DMS 273 treated with DMSO at 0.1 percent for 48 hours (cell line): Measurements from ENCODE around the gene APLF.
"Not testable (repeated sequence)": the region's sequence is repeated elsewhere in the genome, so short reads cannot be mapped to it uniquely, and the experiment has no call there.

Experiments
- DNase-seq: peaks from one replicate; lab custom pipeline; 2025; lab: John Stamatoyannopoulos, UW

APLF gene

GRCh38 chr2:68588589-68588988 lies 121.2 kb downstream of the APLF start:
- no peak for DNase-seq

- DNase-seq, result no peak
These were observed 122.6 kb downstream of the APLF start for GRCh38 chr2:68589963-68590362.

- no peak for DNase-seq
These were observed 123.3 kb downstream of the APLF start for GRCh38 chr2:68590702-68591101.

GRCh38 chr2:68591225-68591624 lies 123.8 kb downstream of the APLF start:
- DNase-seq, result no peak

GRCh38 chr2:68594041-68594440 lies 126.7 kb downstream of the APLF start:
- DNase-seq, result no peak

GRCh38 chr2:68594674-68595492 lies 127.5 kb downstream of the APLF start:
- no peak for DNase-seq

- DNase-seq, result not testable (repeated sequence)
These were observed 128.1 kb downstream of the APLF start for GRCh38 chr2:68595493-68595785.

- DNase-seq, result not testable (repeated sequence)
These were observed 133.1 kb downstream of the APLF start for GRCh38 chr2:68600495-68600894.

- no peak for DNase-seq
These were observed 135.7 kb downstream of the APLF start for GRCh38 chr2:68603059-68603458.

- no peak for DNase-seq
These were observed 136.7 kb downstream of the APLF start for GRCh38 chr2:68604077-68604476.

GRCh38 chr2:68605939-68606338 lies 138.6 kb downstream of the APLF start:
- no peak for DNase-seq

GRCh38 chr2:68606759-68607158 lies 139.4 kb downstream of the APLF start:
- DNase-seq, result no peak

- DNase-seq, result no peak
These were observed 140.5 kb downstream of the APLF start for GRCh38 chr2:68607837-68608236.

- DNase-seq, result no peak
These were observed 145.6 kb downstream of the APLF start for GRCh38 chr2:68612765-68613519.

GRCh38 chr2:68620772-68621171 lies 153.4 kb downstream of the APLF start:
- DNase-seq, result no peak

- DNase-seq, result no peak
These were observed 156.4 kb downstream of the APLF start for GRCh38 chr2:68623820-68624219.

GRCh38 chr2:68627615-68628014 lies 160.2 kb downstream of the APLF start:
- no peak for DNase-seq
